GM10266 (cell line): Measurements from ENCODE around the gene KRTAP5-1.

ENCODE experiments used
- DNase-seq: peaks from one replicate; pipeline ENCODE4 v3.0.0; 2012; ENCODE audit errors: extremely low spot score
- CTCF ChIP-seq: IDR thresholded peaks from 2 replicates; pipeline ENCODE4 v1.5.1; 2012; ENCODE audit warnings: mild to moderate bottlenecking, low read depth; ENCODE audit not compliant: control insufficient read depth, insufficient read depth; ENCODE audit errors: missing control alignments

The KRTAP5-1 gene

GRCh38 chr11:1534682-1535081 lies 50.4 kb downstream of the KRTAP5-1 start:
- no peak for DNase-seq
- no peak for TF ChIP-seq CTCF
